HG02970 (cell line): ENCODE data around the gene SNX1.

Source experiments
- ATAC-seq: cut with Tn5 transposase; IDR thresholded peaks from one replicate; pipeline ENCODE4 v1.9.1; 2021; ENCODE audit warnings: mild to moderate bottlenecking, moderate library complexity, moderate number of reproducible peaks; ENCODE audit not compliant: unreplicated experiment, low FRiP score

Gene SNX1

GRCh38 chr15:64144192-64144564, 48.4 kb downstream of the SNX1 start:
- no peak for ATAC-seq

DNA sequence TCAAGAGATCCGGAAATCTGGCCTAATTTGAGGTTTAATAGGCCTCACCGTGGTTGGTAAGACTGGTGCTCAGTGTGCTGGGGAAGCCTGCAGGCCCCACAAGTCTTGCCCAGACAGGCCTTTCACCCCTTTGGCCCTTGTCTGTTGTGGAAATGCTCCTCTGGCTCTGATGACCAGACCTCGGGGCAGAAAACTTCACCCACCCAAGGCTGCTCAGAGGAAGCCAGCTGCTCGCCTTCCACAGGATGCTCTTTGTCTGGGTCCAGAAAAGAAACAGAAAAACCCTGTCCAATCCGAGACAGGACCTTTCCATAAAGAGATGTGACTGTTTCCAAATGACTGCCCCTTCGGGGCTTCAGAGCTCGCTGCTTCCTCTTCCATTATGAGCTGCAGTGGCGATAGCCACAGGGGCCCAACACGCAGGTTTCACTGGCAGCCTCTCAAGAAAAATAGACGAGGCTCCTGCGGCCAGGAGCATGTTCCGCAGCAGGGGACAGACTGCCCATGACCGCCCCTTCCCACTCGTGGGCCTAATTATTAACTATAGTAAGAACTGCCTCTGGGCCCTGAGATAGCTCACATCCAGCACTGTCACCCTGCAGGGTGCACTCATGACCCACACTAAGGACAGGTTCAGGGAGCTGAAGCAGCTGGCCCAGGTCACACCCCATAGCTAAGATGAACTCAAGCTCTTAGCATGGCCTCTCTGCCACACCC, 48.9 kb downstream of the SNX1 start:
- ATAC-seq, result no peak

GRCh38 chr15:64146041-64146440, 50.3 kb downstream of the SNX1 start:
- no peak for ATAC-seq

DNA sequence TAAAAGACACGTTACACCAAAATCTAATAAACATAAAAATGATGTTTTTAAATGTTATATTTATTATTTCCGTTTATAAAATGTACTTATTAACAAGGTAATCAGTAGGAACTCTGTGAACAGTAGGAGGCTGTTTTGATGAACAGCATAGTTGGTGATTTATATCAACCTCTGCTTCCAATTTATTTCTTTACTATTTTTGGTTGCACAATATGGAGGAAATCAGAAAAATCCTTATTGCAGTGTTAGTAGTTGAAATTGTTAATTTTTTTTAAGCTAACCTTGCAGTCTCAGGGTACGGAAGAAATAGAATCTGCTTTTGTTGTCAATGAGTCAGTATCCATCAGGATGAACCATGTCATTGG, 50.7 kb downstream of the SNX1 start:
- no peak for ATAC-seq

GRCh38 chr15:64146885-64147681, 51.3 kb downstream of the SNX1 start:
- ATAC-seq, result no peak

DNA sequence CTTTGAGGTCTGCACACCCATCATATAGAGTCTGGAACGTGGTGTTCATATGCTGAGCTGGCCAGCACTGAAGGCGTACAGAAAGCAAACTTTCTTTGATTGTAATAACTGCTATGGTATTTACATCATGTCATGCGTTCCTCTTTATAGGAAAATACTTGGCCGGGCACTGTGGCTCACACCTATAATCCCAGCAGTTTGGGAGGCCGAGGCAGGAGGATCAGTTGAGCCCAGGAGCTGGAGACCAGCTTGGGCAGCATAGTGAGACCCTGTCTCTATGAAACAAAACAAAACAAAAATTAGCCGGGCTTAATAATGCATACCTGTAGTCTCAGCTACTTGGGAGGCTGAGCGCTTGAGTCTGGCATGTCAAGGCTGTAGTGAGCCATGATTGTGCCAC, 52.4 kb downstream of the SNX1 start:
- no peak for ATAC-seq

DNA sequence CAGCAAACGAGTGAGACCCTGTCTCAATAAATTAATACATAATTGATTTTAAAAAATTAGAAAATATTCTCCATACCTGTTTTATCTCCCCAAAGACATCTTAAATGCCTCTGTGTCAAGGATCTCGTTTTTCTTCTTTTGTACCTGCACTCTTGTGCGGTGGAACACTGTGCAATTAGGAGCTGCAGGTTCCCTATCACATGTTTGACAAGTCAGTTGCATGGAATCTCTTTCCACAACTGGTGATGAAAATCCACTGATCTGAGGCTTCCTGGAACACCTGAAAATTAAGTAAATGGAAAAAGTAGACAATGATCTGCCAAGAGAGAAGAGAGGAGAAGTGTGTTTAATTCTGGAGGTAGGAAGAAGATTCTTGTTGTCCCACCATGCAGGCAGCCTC, 52.8 kb downstream of the SNX1 start:
- no peak for ATAC-seq

DNA sequence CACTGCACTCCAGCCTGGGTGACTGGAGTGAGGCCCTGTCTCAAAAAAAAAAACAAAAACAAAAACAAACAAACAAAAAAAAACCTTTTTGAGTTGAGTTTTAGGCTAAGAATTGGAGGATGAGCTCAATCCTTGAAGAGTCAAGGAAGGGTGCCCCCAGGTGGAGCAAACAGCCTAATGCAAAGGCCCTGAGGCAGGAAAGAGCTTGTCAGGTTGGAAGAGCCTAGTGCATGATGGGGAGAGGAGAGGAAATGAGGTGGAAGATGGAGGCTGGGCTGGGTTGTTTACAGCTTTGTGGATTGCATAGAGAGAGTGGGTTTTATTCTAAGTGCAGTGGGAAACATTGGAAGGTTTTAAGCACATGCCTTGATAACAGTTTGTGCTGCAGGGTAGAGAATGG, 53.6 kb downstream of the SNX1 start:
- ATAC-seq, result no peak

DNA sequence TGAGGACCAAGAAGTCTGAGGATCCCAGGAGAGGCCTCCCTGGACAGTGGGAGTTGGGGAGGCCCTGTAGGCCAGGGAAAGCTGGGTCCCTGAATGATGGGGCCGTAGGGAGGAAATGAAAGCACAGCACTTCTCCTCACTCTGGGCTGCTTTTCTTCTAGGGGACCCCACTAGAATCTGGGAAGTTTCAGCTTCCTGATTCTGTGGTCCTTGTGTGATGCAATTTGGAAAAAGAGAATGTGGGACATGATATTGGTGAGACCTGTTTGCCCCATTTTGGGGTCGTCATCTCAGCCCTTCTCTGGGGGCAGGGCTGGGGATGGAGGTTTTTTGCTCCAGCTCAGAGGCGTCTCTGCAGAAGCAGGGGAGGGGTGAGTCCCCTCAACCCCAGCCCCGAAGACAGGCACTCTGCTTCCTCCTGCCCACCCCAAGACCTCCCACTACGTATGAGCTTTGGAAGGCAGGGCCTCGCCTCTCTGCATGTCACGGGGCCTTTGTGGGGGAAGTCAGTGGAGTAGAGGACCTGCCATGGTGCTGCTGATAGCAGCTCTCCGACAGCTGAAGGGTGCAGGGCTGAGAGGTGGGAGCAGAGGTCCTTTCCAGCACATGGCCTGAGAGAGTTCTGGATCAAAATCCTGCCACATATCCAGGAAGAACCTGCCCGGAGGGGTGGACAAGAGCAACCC, 54.3 kb downstream of the SNX1 start:
- ATAC-seq, result no peak

DNA sequence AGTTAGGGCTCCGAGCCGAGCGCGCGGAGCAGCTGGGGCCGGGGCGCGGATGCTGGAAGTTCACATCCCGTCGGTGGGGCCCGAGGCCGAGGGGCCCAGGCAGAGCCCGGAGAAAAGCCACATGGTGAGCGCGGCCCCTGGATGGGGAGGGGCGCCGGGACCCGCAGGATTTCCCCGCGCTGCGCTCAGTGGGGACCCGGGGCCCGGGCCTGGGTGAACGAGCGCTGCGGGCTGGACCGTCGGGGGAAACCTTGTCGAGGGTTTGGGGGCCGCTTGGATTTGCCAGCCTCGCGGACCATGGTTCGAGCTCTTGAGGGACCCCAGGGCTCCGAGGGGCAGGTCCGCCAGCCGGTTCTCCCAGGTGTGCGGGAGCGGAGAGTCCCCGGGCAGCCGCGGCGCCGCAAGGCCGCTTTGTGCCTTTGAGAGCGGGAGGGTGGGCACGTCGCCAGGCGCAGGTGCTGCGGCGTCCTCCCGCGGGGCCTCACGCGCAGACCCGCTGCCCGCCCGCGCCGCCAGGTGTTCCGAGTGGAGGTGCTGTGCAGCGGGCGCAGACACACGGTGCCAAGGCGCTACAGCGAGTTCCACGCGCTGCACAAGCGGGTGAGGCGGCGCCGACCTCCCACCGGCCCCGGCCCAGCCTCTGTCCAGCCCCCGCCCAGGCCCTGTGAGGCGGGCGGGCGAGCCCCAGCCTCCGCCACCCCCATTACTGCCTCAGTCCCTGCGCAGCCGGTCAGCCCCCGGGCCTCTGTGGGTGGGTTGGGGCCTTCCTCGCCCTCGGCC, 56.1 kb downstream of the SNX1 start, which contains the start of gene SNX22:
TSS of gene SNX22 (plus strand) at position 5 of the 780 bp plus-strand sequence. CDS start at position 50, 45 bp downstream.
- peak; percentile 4 for ATAC-seq

- peak; percentile 6 for ATAC-seq
Measured at GRCh38 chr15:64152507-64153387, 57.0 kb downstream of the SNX1 start.

DNA sequence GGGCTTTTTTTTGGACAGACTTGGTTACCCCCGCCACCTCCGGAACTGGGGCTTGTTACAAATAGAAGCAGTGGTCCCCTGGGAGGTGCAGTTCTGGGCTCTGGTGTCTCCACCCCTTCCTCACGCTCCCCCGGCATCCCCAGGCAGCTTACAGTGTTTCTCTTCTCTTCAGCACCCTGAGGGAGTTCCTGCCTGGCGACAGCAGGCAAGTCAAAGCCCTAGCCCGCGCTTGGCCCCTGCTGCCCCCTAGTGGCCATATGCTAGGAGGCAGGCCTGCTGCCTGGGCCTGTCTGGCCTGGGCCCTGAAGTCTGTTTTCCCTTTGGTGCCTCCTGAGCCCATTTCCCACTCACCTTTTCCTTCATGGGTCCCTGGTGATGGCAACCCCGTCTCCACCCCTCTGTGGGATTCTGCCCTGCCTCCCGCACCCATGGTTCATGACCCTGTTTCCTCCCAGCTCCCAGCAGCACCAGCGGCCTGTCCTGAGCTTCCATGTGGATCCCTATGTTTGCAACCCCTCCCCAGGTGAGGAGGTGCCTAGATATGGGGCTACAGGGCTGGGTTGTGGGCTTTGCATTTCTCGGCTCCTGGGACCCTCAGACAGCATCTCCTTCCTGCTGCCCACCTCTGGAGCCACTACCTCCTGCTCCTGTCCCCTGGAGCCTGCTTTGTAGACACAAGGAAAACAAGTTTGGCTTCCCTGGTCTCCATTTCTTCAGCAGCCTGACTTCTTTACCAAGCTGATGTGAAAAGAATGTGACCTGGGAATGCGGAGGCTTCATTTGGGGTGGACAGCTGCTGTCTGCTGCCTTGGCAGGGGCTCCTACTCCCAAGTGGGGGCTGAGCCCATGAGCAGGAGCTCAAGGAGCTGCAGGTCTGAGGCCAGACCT, 57.9 kb downstream of the SNX1 start:
- ATAC-seq, result peak; percentile 45

DNA sequence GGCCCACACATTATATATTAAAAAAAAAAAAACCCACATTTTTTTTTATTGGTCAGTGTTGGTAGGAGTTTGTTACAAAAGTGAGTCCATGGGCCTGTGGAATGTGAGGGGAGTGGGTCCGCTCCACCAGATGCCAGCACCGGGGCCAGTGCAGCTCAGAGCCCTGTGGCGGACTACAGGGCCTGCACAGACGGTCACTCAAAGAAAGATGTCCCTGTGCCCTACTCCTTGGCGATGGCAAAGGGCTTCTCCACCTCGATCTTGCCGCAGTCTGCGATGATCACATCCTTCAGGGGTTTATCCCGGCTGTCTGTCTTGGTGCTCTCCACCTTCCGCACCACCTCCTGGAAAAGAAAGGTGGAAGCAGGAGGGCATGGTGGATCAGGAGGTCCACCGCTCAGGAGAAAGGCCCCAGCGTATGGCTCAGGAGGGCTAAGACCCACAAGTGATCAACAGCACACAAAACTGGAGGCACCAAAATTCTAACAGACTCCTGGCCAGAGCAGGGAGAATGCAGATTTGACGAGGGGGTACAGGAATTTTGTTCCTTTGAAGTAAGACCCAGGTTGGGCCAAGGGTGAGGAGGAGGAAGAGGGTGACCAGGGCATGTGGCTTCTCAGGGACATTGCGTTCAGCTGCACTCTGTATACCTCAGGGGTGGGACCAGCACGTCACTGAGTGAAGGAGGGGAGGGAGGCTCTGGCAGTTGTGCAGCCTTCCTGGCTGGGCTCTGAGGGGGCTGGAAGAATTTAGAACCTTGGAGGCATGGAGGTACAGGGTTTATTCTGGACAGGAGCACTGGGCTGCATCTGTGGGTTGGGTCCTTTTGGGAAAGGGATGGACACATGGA, 60.2 kb downstream of the SNX1 start:
- ATAC-seq, result no peak

DNA sequence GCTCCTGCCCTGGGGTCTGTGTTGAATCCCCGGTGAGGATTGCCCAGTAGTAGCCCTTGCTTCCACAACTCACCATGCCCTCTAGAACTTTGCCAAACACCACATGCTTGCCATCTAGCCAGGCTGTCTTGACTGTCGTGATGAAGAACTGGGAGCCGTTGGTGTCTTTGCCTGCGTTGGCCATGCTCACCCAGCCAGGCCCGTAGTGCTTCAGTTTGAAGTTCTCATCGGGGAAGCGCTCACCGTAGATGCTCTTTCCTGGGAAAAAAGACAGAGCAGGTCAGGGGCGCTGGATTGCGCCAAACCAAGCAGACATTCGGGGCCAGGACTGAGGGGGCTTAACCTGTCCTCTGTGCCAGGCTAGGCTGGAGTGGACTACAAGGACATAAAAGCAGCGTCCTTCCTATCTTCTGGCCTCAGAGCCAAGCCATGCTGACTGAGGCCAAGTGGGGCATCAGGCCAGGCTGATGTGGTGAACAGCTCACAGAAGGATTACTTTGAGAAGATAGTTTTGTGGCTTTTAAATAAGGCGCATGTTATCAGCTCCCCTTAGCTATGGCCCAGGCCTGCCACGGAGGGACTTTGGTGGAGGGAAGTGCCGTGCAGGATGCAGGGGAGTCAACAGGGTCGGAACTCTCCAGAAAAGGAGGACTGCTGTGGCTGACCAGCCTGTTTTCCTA, 61.0 kb downstream of the SNX1 start:
- ATAC-seq, result no peak

DNA sequence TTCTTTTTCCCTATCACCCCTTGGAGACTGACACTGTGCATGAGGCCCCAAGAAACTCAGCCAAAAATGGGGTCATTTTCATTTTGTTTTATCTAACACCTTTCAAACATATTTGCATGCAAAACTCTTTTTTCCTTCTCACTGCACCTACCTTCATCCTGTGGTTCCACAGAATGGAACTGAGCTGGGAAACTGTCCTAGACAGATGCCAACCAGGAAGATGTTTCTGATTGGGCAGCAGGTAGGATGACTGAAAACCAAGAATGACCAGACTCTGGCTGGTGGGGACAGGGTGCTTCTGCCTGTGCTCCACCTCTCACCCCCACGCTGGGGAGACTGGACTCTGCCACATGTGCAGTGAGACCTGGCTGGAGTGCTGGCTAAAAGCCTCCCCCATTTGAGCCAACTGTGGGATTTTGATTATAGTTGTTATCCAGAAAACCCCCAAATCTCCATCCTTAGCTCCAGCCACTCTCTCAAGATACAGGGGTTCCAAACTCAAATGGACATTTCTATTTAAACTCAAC, 61.9 kb downstream of the SNX1 start:
- ATAC-seq, result no peak

DNA sequence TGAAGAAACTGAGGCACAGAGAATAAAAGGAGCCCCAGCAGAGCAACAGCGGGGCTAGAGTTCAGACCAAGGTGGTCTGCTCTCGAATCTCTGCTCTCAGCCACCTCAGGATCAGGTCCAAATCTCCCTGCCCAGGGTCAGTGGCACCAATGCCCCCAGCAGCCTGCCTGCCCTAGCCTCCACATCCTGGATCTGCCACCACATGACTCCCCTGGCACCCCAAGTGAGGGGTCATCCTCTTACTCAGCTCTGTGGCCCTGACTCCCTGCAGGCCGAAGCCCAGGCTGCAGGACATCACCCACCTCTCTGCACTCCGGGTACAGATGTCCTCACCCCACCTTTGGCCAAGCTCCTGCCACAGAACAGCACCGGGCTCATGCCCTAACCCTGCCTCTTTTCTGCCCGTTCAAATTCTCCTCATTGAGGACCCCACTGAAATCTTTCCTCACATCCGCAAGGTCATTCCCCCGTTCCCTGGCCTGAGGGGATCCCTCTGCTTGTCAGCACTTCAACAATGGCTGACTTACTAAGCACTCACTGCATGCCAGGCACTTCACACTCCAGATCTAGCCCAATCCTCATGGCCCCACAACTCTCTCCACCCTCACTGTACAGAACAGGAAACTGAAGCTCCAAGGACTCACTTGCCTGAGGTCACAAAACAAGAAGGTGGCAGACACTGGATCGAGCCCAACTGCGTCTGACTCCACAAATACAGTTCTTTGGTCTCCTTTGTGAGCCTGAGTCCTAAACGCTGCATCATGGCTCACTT, 62.8 kb downstream of the SNX1 start:
- no peak for ATAC-seq
